GM18909 (cell line): ENCODE measurements around the gene RASAL1.

Experiments used
- ATAC-seq: cut with Tn5 transposase; IDR thresholded peaks from one replicate; pipeline ENCODE4 v1.9.1; 2021; ENCODE audit warnings: mild to moderate bottlenecking; ENCODE audit not compliant: unreplicated experiment, poor library complexity

Gene RASAL1

DNA sequence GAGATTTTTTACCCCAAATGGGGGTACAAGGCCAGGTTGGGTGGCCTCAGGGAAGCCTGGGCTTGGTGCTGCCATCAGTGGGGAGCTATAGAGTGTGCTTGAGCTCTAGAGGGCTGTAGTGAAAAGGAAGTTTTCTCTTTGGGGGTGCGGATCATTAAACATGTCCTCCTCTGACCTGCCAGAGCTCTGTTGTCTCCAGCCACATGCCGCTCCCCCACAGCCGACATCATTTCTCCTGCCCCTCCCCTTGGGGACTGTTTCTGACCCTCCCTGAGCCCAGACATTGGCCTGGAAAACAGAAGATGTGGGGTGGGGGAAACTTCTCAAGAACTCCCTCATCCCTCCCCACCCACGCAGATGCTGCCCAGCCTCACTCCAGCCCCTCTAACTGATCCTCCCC is 53.7 kb downstream of the RASAL1 start:
- ATAC-seq, result no peak

DNA sequence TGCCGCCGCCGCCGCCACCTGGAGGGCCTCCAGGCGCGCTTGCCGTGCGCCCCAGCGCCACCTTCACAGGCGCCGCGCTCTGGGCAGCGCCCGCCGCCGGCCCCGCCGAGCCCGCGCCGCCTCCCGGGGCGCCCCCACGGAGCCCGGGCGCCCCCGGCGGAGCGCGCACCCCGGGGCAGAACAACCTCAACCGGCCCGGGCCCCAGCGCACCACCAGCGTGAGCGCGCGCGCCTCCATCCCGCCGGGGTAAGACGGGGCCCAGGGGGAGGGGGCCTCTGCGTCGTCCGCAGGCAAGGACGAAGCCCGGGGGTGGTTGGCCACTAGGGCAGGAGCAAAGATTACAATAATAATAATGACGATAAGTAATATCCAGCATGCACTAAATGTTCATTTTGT is 57.7 kb downstream of the RASAL1 start:
- ATAC-seq, result no peak

GRCh38 chr12:113077057-113077858 is 58.3 kb downstream of the RASAL1 start:
- no peak for ATAC-seq

GRCh38 chr12:113075137-113075683 is 60.4 kb downstream of the RASAL1 start:
- ATAC-seq, result peak; percentile 89

- ATAC-seq, result no peak
These were observed 62.0 kb downstream of the RASAL1 start for GRCh38 chr12:113073586-113073985.

DNA sequence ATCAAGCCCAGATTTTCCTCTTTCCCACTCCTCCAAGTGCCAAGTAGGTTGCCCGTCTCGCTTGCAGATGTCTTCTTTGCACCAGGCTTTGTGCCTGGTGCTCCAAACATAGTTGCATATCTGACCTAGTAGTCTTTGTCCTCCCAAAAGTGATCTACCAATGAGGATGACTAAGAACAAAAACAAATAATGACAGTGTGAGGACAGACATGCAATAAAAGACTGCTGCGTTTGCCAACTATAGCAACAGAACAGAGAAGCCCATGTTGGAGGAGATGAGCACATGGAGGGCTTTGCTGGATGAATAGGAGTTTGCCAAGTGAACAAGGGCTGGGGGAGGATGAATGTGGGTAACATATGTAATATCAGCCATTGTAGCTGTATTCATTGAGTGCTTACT is 63.4 kb downstream of the RASAL1 start:
- no peak for ATAC-seq

GRCh38 chr12:113071135-113072112 is 64.1 kb downstream of the RASAL1 start:
- no peak for ATAC-seq

DNA sequence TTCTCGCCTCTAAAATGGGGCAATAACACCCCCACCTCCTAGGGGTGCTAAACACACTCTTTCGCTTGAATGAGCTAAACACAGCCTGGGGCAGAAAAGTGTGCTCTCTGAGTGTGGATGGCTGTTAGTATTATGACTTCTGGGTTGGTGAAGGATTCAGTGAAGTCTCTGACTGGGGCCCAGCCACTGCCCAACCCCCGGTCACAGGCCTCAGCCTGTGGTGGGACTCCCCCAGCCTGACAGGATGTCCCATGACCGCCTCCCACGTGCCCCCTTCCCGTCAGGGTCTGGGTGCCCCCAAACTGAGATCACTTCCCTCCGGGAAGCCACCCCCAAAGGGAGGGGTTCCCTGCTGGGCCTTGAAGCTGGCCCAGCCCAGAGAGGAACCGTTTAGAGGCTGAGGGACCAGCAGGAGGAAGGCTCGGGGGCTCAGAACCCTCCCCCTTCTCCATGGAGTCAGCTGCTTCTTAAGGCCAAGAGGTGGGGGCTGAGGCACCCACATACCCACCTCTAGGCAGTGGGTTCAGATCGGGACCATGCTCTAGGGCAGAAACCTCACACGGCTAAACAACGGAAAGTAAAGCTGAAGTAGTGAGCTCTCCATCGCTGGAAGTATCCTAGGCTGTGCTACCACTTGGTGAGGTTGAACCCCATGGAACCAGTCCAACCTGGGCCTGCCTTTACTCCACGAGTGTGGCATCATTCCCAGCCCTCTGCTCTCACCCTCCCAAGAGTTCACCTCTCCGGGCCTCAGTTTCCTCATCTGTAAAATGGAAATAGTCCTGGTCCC is 65.2 kb downstream of the RASAL1 start:
- peak; percentile 46 for ATAC-seq

- ATAC-seq, result no peak
These were observed 65.8 kb downstream of the RASAL1 start for GRCh38 chr12:113069751-113070116.

DNA sequence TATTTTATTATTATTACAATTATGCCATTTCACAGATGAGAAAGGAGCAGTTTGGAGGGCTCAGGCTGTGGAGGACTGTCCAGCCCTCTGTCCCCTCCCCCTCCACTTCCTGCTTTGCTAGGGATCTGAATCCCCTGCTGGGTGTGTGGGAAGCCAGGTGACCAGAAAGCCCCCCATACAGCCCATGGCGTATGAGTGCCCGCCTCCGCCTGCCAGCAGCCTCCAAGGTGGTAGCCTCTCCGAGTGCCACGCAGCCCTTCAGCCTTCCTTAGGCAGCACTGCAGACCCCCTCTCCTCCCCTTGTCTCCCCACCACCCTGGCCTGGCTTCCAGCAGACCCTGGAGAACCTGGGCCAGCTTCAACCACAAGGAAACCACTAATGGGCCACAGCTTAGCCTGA is 66.4 kb downstream of the RASAL1 start:
- no peak for ATAC-seq

GRCh38 chr12:113067987-113068935 is 67.3 kb downstream of the RASAL1 start:
- ATAC-seq, result no peak

- ATAC-seq, result no peak
These were observed 68.7 kb downstream of the RASAL1 start for GRCh38 chr12:113066813-113067400.

DNA sequence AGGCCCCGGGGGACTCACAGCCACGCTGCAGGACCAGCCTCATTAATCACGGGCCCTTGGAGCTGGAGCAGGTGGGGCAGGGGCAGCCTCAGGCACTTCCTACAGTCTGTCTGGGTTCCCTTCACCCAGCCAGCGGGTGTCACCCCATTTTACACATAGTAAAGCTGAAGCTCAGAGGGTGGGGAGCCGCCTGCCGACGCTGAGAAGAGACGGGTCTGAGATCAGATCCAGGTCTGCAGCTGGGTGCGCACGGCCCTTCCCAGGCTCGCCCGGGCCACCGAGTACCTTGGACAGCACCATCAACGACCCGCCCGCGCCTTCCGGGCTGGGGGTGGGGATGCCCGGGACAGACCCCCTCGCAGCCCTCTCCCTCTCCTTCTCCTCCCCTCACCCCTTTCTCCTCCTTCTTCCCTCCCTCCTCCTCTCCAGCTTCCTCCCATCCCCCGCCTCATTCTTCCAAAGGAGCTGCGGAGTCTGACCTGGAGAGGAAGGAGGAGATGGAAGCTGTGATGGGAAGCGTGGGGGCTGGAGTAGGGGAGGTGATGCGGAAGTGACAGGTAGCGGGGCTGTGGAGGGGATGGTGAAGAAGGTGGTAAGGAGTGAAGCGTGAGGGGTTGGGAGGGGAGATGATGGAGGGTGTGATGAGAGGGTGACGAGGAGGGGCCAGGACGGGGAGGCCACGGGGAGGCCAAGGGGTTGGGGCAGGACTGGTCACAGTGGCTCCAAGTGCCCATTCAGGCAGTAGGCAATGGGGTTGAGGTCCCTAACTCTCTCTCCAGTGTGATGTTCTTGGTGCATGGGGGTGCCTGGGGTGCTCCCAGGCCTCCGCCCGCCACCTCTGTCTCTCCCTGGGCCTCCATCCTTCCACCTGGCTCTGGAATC is 70.2 kb downstream of the RASAL1 start:
- ATAC-seq, result no peak

DNA sequence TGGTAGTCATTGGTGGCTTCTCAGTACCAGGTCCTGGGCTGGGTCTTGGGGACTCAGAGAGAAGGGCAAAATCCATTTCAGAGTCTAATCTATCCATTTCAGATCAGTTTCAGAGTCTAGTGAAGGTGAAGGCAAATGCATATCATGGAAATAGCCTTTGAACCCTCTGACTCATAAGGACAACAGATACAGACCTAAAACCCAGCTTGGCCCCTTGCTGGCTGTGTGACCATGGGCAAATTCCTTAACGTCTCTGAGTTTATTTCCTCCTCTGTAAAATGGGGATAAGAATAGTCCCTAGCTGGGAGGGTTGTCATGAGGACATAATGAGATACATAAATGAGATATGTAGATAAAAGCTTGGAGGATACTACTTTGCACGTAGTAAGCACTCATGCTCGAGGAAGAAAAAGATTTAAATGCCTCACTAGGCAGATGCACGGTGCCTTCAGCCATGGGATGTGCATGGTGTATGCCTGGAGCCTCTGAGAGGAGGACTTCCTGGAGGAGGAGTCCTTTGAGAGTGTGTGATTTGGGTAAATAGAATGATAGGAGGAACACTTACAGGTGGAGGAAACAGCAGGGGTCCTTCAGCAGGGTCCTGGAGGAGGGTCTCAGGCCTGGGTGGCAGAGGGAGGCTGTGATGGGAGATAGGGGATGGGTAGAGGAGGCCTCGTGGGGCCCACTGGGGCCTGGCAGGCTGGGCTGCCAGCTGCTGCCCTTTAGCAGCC is 71.0 kb downstream of the RASAL1 start:
- ATAC-seq, result no peak

- ATAC-seq, result no peak
These were observed 71.9 kb downstream of the RASAL1 start for GRCh38 chr12:113063396-113064350.
